HL-60/S4 treated with retinoic acid at 250 ng/mL for 4 days and 3 days (cell line): Measurements from ENCODE around the gene HELZ.
"Not testable (repeated sequence)": the region's sequence is repeated elsewhere in the genome, so short reads cannot be mapped to it uniquely, and the experiment has no call there.

Source experiments
- in situ Hi-C: fragments of 300-500 bp; cut with MboI; formaldehyde crosslinking; loops from 2 replicates; pipeline ENCODE4 v1.7.0; 2022; ENCODE audit warnings: low sequenced_read_pairs

Gene HELZ

DNA sequence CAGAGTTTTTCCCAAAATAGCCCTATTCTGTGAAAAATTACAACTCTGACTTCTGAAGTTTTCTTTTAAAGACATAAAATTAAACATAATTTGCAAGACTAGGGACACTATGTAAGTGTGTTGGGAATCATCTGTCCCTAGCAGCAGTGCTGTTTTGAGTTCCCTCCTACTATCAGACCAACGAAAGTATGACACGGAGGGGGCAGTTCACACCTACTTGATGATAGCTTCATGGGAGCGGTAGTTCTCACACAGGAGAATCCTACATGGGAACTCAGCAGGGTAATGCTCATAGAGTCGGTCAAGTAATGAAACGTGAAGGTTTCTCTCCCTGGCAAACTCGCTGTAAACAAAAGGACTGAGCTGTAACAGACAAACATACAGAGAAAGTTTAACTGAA lies 96.6 kb downstream of the HELZ start:
- in situ Hi-C loops, result no loop called here

DNA sequence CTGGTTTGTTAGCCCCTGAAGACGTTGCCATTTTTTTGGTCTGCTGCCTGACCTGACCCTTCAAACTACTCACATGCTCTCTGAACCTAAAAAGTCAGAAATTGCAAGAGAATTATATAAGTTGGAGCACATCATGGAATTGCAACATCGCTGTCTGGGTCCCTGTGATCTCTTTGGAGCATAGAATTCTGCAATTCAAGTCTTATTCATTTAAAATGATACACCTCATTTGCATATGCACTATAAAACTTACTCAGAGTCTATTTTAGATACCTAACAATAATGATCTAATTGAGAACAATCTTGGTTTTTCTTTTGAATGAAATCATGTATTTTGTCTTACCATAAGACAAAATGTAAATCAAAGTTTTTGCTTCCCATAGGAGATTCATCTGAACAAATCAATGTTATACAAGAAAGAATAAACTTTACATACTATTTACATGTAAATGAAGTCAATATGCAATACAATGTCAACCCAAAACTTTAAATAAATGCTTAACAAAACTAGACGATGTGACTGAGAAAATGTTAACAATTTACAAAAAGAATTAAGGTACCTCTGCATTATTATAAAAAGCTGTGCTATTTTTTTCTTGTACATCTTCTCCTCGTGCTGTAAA lies 99.7 kb downstream of the HELZ start:
- in situ Hi-C loops, result no loop called here

DNA sequence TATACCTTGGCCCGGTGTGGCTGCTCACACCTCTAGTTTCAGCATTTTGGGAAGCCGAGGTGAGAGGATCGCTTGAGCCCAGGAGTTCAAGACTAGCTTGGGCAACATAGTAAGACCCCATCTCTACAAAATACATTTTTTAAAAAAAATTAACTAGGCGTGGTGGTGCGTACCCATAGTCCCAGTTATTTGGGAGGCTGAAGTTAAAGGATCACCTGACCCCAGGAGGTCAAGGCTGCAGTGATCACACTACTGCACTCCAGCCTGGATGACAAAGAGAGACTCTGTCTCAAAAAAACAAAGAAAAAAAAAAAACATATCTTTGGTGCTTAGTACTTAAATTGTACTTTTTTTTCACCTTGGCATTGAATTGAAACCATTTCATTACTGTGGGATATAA lies 101.7 kb downstream of the HELZ start:
- in situ Hi-C loops, result no loop called here

DNA sequence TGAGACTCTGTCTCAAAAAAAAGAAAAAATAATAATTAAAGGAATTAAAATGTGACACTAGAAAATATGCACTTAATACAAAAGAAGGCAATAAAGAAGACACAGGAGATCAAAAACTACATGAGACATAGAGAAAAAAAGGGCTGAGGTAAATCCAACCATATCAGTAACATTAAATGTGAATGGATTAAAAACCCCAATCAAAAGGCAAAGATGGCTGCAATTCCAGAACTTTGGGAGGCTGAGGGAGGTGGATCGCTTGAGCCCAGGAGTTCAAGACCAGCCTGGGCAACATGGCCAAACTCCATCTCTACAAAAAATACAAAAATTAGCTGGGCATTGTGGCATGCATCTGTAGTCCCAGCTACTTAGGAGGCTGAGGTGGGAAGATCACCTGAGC lies 103.0 kb downstream of the HELZ start:
- in situ Hi-C loops, result not testable (repeated sequence)

DNA sequence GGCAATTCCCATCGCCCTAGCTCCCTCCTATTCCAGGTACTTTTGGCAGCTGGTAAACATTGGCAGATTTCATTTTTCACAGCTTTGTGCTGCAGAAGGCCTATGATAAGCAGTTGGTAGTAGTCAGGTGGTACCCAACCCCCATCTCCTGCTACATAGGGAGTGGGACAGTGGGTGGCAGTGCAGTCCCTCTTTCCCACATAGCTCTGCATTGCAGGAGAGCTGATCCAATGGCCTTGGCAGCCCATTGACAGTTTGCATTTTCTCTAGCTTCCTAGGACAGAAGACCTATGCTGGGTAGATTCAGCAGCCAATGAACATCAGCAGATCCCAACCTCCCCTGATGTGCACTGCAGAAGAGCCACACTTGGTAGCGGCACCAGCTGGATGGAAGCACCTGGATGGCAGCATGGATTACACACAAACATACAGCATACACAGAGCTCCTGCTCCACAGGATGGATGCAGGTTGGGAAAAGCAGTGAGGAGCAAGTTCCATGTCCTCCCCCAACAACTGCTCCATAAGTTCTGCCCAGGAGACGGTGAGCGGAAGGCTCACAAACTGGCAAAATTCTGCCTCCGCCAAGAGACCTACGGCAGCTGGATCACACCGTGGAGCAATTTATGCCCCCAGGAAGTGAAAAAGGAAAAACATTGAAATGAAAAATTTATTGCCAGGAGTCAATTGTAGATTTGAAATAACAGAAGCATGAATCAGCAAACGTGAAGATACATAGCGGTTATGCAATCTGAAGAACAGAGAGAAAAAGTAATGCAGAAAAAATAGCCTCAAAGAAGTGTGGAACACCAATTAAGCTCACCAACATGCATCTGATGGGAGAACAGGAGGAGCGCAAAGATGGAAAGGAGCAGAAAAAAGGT lies 105.0 kb downstream of the HELZ start:
- in situ Hi-C loops, result no loop called here

DNA sequence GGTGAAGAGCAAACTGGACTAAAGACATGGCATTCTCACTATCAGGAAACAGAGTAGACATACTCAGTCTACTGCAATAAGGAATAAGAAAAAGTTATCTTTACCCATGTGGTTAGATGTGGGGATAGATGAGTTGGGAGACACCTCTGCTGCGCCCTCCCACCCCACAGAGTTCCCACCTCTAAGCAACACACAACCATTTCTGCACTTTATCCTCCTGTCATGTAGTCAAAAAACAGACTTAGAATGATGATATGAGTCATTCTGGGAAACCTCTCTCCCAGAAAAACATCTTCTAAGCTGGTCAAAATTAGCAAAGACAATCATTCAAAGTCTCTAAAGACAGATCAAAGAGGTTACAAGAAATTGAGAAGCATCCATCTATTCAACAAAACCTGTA lies 105.7 kb downstream of the HELZ start:
- in situ Hi-C loops, result no loop called here

DNA sequence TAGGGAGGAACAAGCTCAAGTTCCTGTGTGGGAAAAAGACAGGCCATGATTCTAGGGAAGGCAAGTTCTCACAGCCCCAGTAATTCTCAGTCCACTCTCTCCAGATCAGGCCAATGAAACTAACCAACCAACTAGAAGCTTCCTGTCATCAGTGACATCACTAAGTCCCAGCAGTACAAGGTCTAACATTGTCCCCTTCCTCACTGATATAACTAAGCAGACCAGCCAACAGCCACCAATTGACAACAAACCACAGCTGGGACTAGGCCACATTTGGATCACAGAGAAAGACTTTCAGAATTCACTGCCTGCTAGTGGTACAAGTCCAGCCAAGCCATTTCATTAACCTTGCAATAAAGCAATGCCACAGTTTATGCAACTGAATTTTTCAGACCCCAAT lies 106.6 kb downstream of the HELZ start:
- in situ Hi-C loops, result no loop called here

DNA sequence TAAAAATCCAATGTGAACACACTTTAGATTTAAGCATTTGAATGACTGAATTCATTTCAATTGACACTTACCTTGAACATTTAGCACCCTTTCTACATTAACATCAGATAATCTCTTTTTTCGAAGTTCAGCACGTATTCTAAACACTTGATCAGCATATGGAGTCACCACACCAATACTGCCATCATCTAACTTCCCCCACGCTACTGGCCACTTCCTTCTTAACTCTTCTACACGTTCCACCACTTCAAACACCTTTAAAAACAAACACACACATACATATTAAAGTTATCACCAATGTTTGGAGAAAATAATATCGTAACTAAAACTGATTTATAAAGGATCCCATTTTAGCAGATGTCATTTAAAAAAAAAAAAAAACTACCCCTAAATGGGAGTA lies 107.1 kb downstream of the HELZ start:
- in situ Hi-C loops, result no loop called here

DNA sequence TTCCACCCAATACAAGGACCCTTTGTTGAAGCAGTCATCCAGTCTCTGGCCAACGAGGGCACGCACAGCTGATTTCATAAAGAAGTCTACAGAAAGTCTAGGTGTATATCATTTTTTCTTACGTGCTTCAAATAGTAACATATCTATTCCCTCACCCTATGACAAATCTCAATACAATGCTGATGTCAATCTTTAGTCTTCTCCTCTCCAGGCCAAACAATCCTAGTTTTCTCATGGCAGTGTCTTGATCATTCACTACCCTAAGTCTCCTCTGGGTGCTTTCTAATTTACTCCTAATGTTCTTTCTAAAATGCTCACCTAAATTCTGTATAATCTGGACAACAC lies 108.0 kb downstream of the HELZ start:
- in situ Hi-C loops, result no loop called here

DNA sequence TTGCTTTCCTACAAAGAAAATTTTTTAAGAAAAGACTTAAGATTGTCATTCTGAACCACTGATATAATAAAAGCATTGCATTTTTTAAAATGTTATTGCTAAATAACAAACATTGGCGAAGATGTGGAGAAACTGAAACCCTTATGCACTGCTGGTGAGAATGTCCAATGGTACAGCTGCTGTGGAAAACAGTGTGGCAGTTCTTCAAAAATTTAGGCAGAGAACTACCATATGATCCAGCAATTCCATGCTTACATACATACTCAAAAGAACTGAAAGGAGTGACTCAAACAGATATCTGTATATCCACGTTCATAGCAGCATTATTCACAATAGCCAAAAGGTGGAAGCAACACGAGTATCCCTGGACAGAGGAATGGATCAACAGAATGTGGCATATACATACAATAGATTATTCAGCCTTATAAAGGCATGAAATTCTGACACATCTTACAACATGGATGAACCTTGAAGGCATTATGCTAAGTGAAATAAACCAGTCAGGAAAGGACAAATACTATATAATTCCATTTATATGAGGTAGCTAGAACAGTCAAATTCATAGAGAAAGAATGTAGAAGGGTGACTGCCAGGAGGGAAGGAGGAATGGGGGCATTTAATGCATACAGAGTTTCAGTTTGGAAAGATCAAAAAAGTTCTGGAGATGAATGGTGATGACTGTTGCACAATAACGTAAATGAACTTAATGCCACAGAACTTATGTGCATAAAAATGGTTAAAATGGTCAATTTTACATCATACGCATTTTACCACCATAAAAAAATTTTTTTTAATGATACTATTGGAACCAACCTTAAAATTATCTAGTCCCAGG lies 108.6 kb downstream of the HELZ start:
- in situ Hi-C loops, result no loop called here

DNA sequence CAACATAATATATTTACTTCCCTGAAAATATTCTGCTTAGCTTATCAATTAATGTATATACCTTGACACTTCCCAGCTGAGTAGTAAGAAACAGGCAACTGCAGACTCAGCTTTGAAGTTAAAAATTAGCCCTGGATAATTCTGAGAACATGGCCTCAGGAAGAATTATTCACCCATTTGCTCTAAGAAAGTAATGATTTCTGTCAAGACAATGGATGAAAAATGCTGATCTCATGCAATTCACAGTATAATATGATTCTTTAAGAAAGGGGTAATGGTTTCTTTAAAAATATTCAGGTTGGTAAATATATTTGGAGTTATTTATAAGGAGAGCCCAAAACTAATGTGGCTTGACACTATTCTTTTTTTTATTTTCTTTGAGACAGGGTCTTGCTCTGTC lies 111.8 kb downstream of the HELZ start:
- in situ Hi-C loops, result no loop called here

DNA sequence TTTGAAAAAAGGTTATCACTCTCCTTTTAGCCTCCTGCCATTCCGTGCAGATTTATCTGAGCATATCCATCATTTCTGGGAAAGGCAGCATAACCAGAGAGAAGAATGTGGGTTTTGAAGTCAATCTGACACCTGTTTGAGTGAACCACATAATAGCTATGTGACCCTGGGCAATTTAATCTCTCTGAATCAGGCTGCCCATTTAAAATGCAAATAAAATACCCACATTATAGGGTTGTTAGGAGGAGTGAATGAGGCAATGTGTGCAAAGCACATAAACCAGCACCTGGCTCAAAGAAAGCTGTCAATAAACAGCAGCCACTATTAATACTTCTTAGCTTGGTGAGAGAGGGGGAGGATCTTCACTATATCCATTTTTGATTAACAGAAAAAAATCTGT lies 112.6 kb downstream of the HELZ start:
- in situ Hi-C loops, result no loop called here

DNA sequence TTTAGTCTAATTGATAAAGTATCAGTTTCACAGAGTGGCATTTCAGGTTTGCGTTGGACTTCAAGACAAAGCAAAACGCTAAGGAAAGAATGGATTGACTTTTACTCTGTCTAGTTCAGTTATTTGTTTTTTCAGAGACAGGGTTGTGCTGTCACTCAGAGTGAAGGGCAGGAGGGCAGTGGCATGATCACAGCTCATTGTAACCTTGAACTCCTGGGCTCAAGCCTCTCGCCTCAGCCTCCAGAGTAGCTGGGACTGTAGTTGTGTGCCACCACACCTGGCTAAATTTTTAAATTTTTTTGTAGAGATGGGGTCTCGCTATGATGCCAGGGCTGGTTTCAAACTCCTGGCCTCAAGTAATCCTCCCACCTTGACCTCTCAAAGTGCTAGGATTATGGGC lies 114.2 kb downstream of the HELZ start:
- in situ Hi-C loops, result no loop called here

DNA sequence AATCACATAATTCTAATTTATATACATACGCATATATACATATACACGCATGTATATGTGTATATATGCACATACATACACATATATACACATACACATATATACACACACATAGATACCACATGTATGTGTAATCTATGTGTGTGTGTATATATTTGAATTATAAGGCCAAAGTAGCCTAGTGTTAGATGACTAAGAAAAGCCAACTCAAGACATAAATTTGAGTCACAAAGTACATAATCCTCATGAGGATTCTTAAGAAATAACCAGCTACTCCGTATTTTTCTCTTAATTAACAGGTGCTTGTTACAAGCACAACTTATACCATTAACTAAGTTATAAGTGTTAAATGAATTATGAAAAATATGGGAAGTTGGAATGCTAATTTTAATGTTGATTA lies 115.7 kb downstream of the HELZ start:
- in situ Hi-C loops, result no loop called here

DNA sequence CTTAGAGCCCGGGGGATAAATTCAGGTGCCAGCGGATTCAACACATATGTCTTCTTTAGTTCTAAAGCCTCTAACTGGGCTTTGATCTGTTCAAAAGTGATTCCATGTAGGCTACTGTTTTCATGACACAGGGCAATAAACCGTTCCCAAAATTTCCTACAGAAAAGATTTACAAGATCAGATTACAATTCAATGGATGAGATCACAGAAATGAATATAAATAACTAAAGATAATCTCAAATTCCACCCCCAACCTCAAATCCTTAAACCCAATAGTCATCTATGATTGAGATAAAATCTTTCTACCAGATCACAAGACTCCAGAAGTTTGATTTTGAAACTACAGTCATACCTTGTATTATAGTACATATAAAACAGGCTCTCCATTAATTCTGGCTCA lies 116.3 kb downstream of the HELZ start:
- in situ Hi-C loops, result no loop called here

DNA sequence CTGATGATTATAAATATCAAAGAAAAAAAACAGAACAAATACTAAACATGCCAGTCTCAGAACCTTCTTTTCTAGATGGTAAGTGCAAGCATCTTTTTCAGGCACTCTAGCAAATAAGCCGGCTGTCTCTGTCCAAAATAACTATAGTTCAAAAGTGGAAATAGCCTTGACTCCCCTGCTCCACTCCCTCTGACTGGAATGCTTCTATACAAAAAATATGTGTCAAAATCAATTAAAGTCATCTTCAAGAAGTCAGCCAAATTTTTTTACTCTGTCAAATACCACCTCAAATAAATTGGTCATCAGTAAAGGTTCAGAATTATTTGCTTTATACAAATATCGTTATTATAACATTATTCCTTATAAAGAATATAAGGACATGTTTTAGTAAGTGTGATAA lies 117.1 kb downstream of the HELZ start:
- in situ Hi-C loops, result no loop called here

DNA sequence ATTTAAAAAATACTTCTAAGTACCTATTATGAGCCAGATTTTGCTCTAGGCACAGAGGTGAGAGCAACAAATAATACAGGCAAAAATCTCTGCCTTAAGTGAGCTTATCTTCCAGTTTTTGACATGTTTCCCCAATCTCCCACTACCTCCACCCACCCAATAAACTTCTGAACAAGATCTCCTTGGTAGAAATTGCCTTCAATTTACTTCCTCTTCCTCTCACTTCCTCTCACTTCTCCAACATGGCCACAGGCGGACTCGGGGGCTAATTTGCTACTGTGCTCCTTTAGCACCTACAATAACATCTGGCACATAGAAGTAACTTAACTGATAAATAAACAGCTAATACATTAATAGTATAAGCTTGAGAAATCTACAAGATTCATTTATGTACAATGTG lies 118.0 kb downstream of the HELZ start:
- in situ Hi-C loops, result no loop called here

DNA sequence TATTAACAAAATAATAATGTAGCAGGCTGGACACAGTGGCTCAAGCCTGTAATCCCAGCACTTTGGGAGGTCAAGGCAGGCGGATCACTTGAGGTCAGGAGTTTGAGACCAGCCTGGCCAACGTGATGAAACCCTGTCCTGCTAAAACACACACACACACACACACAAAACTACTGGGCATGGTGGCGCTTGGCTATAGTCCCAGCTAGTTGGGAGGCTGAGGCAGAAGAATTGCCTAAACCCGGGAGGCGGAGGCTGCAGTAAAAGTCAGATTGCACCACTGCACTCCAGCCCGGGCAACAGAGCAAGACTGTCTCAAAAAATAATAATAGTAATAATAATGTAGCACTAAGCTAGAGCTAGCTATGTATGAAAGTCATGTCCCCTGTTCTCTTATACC lies 118.5 kb downstream of the HELZ start:
- in situ Hi-C loops, result not testable (repeated sequence)

DNA sequence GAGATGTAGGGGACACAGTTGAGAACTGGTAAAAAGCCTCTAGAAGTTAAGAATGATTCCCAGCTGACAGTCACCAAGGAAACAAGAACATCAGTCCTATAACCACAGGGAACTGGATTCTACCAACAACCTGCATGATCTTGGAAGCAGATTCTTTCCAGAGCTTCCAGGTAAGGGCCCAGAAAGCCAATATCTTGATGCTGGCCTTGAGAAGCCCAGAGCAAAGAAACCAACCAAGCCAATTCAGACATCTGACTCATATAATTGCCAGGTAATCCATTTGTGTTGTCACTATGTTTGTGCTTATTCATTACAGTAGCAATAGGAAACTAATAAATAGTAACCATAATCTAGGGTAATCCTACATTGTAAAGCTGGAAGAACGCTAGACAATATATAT lies 119.1 kb downstream of the HELZ start:
- in situ Hi-C loops, result no loop called here

DNA sequence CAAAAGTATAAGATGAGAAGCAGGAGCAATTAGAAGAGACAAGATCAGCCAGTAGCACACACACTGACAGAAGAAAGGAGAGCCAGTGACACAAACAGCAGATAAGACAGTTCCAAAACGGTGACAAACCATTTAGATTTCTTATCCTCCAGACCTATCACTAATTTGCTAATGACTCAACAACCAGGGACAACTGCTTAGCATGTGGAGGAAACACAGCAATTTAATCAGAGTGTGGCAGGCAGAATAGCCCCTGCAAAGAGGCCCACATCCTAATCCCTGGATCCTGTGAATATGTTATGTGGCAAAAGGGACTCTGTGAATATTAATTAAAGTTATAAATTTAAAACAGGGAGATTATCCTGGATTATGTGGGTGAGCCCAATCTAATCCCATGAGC lies 119.6 kb downstream of the HELZ start:
- in situ Hi-C loops, result no loop called here

DNA sequence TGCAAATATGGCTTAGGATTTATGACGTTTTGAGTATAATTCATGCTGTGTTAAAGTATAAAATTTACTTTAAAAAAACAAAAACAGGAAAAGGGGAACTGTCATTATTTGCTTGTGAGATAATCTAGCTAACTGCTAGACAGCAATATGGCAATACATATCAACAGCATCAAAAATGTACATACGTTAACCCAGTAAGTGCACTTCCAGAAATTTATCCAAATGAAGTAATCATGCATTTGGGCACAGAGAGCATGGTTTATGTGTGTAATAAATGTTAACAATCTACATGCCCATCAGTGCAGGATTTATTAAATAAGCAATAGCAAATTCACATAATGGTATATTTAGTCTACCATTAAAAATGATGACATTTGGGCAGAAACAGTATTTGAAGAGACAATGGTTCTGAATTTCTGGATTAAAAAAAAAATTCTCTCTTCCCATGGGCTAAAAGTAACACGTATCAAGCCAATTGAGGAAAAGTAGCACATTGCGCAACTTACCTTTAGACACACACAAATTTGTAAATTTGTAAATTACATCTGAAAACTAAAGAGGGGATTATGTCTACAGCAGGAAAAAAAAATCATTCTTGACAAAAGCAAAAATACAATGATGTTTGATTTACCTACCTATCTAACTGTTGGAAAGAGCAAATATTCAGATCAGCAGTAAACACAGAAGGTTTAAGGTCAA lies 120.4 kb downstream of the HELZ start:
- in situ Hi-C loops, result no loop called here
